ENCODE data around the gene ANKRD34A. TPM values are rescaled to one million over a fixed set of nuclear protein-coding genes. Genes with fewer than 3 reads are reported as not detected.

ANKRD34A gene
- total RNA-seq, 1 experiment from 2014 or later: 0.22 TPM

GRCh38 chr1:145997016-145997717 lies 32.8 kb upstream of the ANKRD34A start:
- H3K9me3 Mint-ChIP-seq: no peaks in the 10 kb centered on the region
- TF ChIP-seq ESRRA (CRISPR knock-in tag; IDR thresholded peaks at IDR 0.05; ENCODE audit: borderline replicate concordance) (no peak), CREB1 (CRISPR knock-in tag; IDR thresholded peaks at IDR 0.05) (no peak), ATF1 (CRISPR knock-in tag; IDR thresholded peaks at IDR 0.05) (no peak), STAT6 (CRISPR knock-in tag; conservative IDR thresholded peaks at IDR 0.05; ENCODE audit: low read depth) (no peak), FOXP1 (CRISPR knock-in tag; IDR thresholded peaks at IDR 0.05; ENCODE audit: borderline replicate concordance) (0 out of 2 replicates have a peak, but pooled peaks have one; percentile 2), SMAD3 (CRISPR knock-in tag; IDR thresholded peaks at IDR 0.05; ENCODE audit: borderline replicate concordance) (no peak)
- peak overlapping the region; percentile 98 for H3K4me3 Mint-ChIP-seq
- H3K4me1 Mint-ChIP-seq: peaks cover 59% of the 10 kb centered on the region
- ChIA-PET CTCF (interaction anchor here (0.8 to 3.4 kb wide), 5 partner anchors 10 to 105 kb away, joined by 4 to 14 read pairs (median 7); no protein-coding TSS in a partner anchor), POLR2A (interaction anchor here (0.8 to 1.0 kb wide), 2 partner anchors 17 to 70 kb away, joined by 4 read pairs; partner anchors contain the start of gene RBM8A)
- peak overlapping the region; percentile 97 for H3K27ac Mint-ChIP-seq
- peaks cover 41% of the 10 kb centered on the region for H3K36me3 Mint-ChIP-seq
- H3K27me3 Mint-ChIP-seq (ENCODE audit: low read depth): no peaks in the 10 kb centered on the region
- ATAC-seq: peak; percentile 12
- DNase-seq (ENCODE audit: low spot score): no peak

GRCh38 chr1:145996433-145997015 lies 32.1 kb upstream of the ANKRD34A start, which contains the start of gene TXNIP:
TXNIP (minus strand) TSS chr1:145996579; CDS start chr1:145996266, 313 bp downstream.
- Mint-ChIP-seq H3K4me3 (peak within 1 kb of the TSS; percentile 98), H3K27ac (peak within 1 kb of the TSS; percentile 97), H3K9me3 (no peaks in the 10 kb centered on the region), H3K27me3 (ENCODE audit: low read depth) (no peaks in the 10 kb centered on the region), H3K4me1 (peaks cover 65% of the 10 kb centered on the region), H3K36me3 (peaks cover 41% of the 10 kb centered on the region)
- ChIA-PET POLR2A (interaction anchor here (0.8 to 1.1 kb wide), 3 partner anchors 17 to 69 kb away, joined by 3 to 4 read pairs (median 4); partner anchors contain the start of genes LIX1L and RBM8A), CTCF (interaction anchor here (0.6 to 3.4 kb wide), 6 partner anchors 10 to 105 kb away, joined by 3 to 14 read pairs (median 6); no protein-coding TSS in a partner anchor)
- ATAC-seq (peak; percentile 97), DNase-seq (ENCODE audit: low spot score) (peak; percentile 99)
- no peak for TF ChIP-seq PRRX2 (CRISPR knock-in tag; IDR thresholded peaks at IDR 0.05)
- TF ChIP-seq SP1 (CRISPR knock-in tag; conservative IDR thresholded peaks at IDR 0.05): peak; percentile 67
- TF ChIP-seq SOX15 (CRISPR knock-in tag; IDR thresholded peaks at IDR 0.05): no peak
- no peak for TF ChIP-seq NFATC4 (CRISPR knock-in tag; IDR thresholded peaks at IDR 0.05)
- peak; percentile 100 for TF ChIP-seq FOXK1 (CRISPR knock-in tag; IDR thresholded peaks at IDR 0.05)
- peak; percentile 100 for TF ChIP-seq MLX (CRISPR knock-in tag; IDR thresholded peaks at IDR 0.05)
- peak; percentile 86; the same call in 1 of the 2 replicates for TF ChIP-seq AFF4 (CRISPR knock-in tag; IDR thresholded peaks at IDR 0.05; ENCODE audit: borderline replicate concordance)
- peak; percentile 92 for TF ChIP-seq ZNF232 (CRISPR knock-in tag; IDR thresholded peaks at IDR 0.05)
- no peak for TF ChIP-seq NR2C2 (CRISPR knock-in tag; IDR thresholded peaks at IDR 0.05)
- peak; percentile 87; the same call in 1 of the 2 replicates for TF ChIP-seq SMAD3 (CRISPR knock-in tag; IDR thresholded peaks at IDR 0.05; ENCODE audit: borderline replicate concordance)
- no peak for TF ChIP-seq CDX4 (CRISPR knock-in tag; IDR thresholded peaks at IDR 0.05; ENCODE audit: borderline replicate concordance)
- TF ChIP-seq TP53 (CRISPR knock-in tag; IDR thresholded peaks at IDR 0.05): no peak
- no peak for TF ChIP-seq ATF2 (CRISPR knock-in tag; IDR thresholded peaks at IDR 0.05; ENCODE audit: borderline replicate concordance, low read depth)
- TF ChIP-seq ZNF121 (CRISPR knock-in tag; IDR thresholded peaks at IDR 0.05): no peak
- peak; percentile 92 for TF ChIP-seq TEAD1 (CRISPR knock-in tag; IDR thresholded peaks at IDR 0.05)
- no peak for TF ChIP-seq FOXJ3 (CRISPR knock-in tag; IDR thresholded peaks at IDR 0.05; ENCODE audit: borderline replicate concordance)
